HepG2 (cell line): Measurements from ENCODE around the gene GPRC5B. TPM values are rescaled to one million over a fixed set of nuclear protein-coding genes. Genes with fewer than 3 reads are reported as not detected.

Experiments
- ATF7 ChIP-seq, 2 experiments: fragments of 450-650 bp in 1 of 2; sonication (generic) in 1 of 2; formaldehyde crosslinking in 1 of 2; IDR thresholded peaks; 2 replicates each; pipeline versions ENCODE4 v1.4.0 to v1.6.1; 2016 to 2020; ENCODE audit warnings: antibody characterized with exemption in 1 of 2, mild to moderate bottlenecking in 1 of 2, missing genetic modification reagents in 1 of 2
- FOXC1 ChIP-seq: sonication (generic); formaldehyde crosslinking; IDR thresholded peaks from 2 replicates; pipeline ENCODE4 v1.8.0; 2022; ENCODE audit warnings: mild to moderate bottlenecking, missing genetic modification reagents, borderline replicate concordance
- GZF1 ChIP-seq: sonication (generic); formaldehyde crosslinking; IDR thresholded peaks from 2 replicates; pipeline ENCODE4 v1.5.1; 2020; ENCODE audit warnings: mild to moderate bottlenecking, missing genetic modification reagents
- HIVEP1 ChIP-seq: sonication (generic); formaldehyde crosslinking; IDR thresholded peaks from 2 replicates; pipeline ENCODE4 v1.4.0; 2020; ENCODE audit warnings: mild to moderate bottlenecking, missing genetic modification reagents
- JUNB ChIP-seq: sonication (generic); formaldehyde crosslinking; IDR thresholded peaks from 2 replicates; pipeline ENCODE4 v1.8.0; 2022; ENCODE audit warnings: missing genetic modification reagents, mild to moderate bottlenecking, borderline replicate concordance
- KLF16 ChIP-seq, 2 experiments: sonication (generic) in 1 of 2; formaldehyde crosslinking in 1 of 2; IDR thresholded peaks; 2 replicates each; pipeline versions ENCODE4 v1.6.1 to v1.8.0; 2016 to 2023; ENCODE audit warnings: missing genetic modification reagents in 2 of 2, missing compliant biosample characterization in 1 of 2
- NKX3-1 ChIP-seq: sonication (generic); formaldehyde crosslinking; IDR thresholded peaks from 2 replicates; pipeline ENCODE4 v1.5.0; 2020; ENCODE audit warnings: missing genetic modification reagents
- PAX8 ChIP-seq: sonication (generic); formaldehyde crosslinking; IDR thresholded peaks from 2 replicates; pipeline ENCODE4 v1.8.0; 2022; ENCODE audit warnings: mild to moderate bottlenecking, missing genetic modification reagents, borderline replicate concordance
- PCBP1 ChIP-seq: fragments of 200-400 bp; formaldehyde crosslinking; IDR thresholded peaks from 2 replicates; pipeline ENCODE4 v1.6.1; 2017; ENCODE audit warnings: mild to moderate bottlenecking, low read depth, low read length, borderline replicate concordance
- SP140L ChIP-seq: sonication (generic); formaldehyde crosslinking; IDR thresholded peaks from 2 replicates; pipeline ENCODE4 v1.4.0; 2020; ENCODE audit warnings: missing genetic modification reagents, borderline replicate concordance
- TEAD3 ChIP-seq: optimal IDR thresholded peaks from 2 replicates; pipeline ENCODE3; 2016; ENCODE audit warnings: borderline replicate concordance
- U2AF2 ChIP-seq: fragments of 200-400 bp; formaldehyde crosslinking; IDR thresholded peaks from 2 replicates; pipeline ENCODE4 v1.6.1; 2017; ENCODE audit warnings: low read depth, mild to moderate bottlenecking, low read length
- ZFP36 ChIP-seq: fragments of 150-350 bp; IDR thresholded peaks from 2 replicates; pipeline ENCODE4 v1.6.1; 2018; ENCODE audit warnings: borderline replicate concordance, low read length, low read depth; ENCODE audit not compliant: partially characterized antibody
- ZFP82 ChIP-seq: sonication (generic); formaldehyde crosslinking; IDR thresholded peaks from 2 replicates; pipeline ENCODE4 v1.5.1; 2020; ENCODE audit warnings: mild to moderate bottlenecking, missing genetic modification reagents, borderline replicate concordance
- ZNF230 ChIP-seq: sonication (generic); formaldehyde crosslinking; IDR thresholded peaks from 2 replicates; pipeline ENCODE4 v1.4.0; 2020; ENCODE audit warnings: mild to moderate bottlenecking, missing genetic modification reagents
- ZNF383 ChIP-seq: sonication (generic); formaldehyde crosslinking; IDR thresholded peaks from 2 replicates; pipeline ENCODE4 v1.4.0; 2020; ENCODE audit warnings: missing genetic modification reagents, mild to moderate bottlenecking, borderline replicate concordance
- ZNF451 ChIP-seq: sonication (generic); formaldehyde crosslinking; IDR thresholded peaks from 2 replicates; pipeline ENCODE4 v1.5.0; 2020; ENCODE audit warnings: mild to moderate bottlenecking, missing genetic modification reagents
- ZNF550 ChIP-seq: sonication (generic); formaldehyde crosslinking; IDR thresholded peaks from 2 replicates; pipeline ENCODE4 v1.4.0; 2020; ENCODE audit warnings: mild to moderate bottlenecking, missing genetic modification reagents, borderline replicate concordance
- ZNF552 ChIP-seq: sonication (generic); formaldehyde crosslinking; IDR thresholded peaks from 2 replicates; pipeline ENCODE4 v1.9.0; 2022; ENCODE audit warnings: missing genetic modification reagents, mild to moderate bottlenecking, borderline replicate concordance
- ZNF557 ChIP-seq: sonication (generic); formaldehyde crosslinking; IDR thresholded peaks from 2 replicates; pipeline ENCODE4 v1.4.0; 2020; ENCODE audit warnings: missing genetic modification reagents
- ZNF83 ChIP-seq: sonication (generic); formaldehyde crosslinking; IDR thresholded peaks from 2 replicates; pipeline ENCODE4 v1.4.0; 2020; ENCODE audit warnings: missing genetic modification reagents, mild to moderate bottlenecking, borderline replicate concordance
- polyA plus RNA-seq, 8 experiments: library from polyadenylated mRNA; depleted of rRNA in 3 of 8; stranded (reverse) in 7 of 8; unstranded in 1 of 8; fragments of >200 nt; fragmentation: Illumina TruSeq in 4 of 8; extraction: Trizol in 4 of 8; gene quantifications; 2 replicates each; pipeline versions ENCODE4 v1.2.1 to v1.2.3, GENCODE V29; 2011 to 2016; ENCODE audit warnings: low read depth in 4 of 8, missing spikeins in 1 of 8, mixed read lengths in 1 of 8; ENCODE audit not compliant: insufficient read depth in 1 of 8
- total RNA-seq, 5 experiments: library from RNA; depleted of rRNA; stranded (reverse); fragments of >200 nt; fragmentation: Illumina TruSeq; extraction: Trizol; gene quantifications; 2 replicates each; pipeline ENCODE4 v1.2.3, GENCODE V29; 2016; ENCODE audit warnings: low read depth in 1 of 5
- TF ChIP-seq, protein P1 (sequence below), 2 experiments: sonication (generic) in 1 of 2; formaldehyde crosslinking in 1 of 2; IDR thresholded peaks; 2 replicates each; pipeline versions ENCODE4 v1.6.1 to v1.9.0; 2014 to 2022; ENCODE audit warnings: antibody characterized with exemption in 1 of 2, borderline replicate concordance in 1 of 2, inconsistent platforms in 1 of 2, low read depth in 1 of 2, missing genetic modification reagents in 1 of 2
- TF ChIP-seq, protein P2 (sequence below): sonication (generic); formaldehyde crosslinking; IDR thresholded peaks from 2 replicates; pipeline ENCODE4 v1.5.1; 2020; ENCODE audit warnings: missing genetic modification reagents, mild to moderate bottlenecking, borderline replicate concordance

The GPRC5B gene
- total and polyA plus RNA-seq, 2 of the 13 experiments (the other 11 are each of a cell fraction or from before 2014, with no cell fraction given), result 0.46 to 0.53 TPM

DNA sequence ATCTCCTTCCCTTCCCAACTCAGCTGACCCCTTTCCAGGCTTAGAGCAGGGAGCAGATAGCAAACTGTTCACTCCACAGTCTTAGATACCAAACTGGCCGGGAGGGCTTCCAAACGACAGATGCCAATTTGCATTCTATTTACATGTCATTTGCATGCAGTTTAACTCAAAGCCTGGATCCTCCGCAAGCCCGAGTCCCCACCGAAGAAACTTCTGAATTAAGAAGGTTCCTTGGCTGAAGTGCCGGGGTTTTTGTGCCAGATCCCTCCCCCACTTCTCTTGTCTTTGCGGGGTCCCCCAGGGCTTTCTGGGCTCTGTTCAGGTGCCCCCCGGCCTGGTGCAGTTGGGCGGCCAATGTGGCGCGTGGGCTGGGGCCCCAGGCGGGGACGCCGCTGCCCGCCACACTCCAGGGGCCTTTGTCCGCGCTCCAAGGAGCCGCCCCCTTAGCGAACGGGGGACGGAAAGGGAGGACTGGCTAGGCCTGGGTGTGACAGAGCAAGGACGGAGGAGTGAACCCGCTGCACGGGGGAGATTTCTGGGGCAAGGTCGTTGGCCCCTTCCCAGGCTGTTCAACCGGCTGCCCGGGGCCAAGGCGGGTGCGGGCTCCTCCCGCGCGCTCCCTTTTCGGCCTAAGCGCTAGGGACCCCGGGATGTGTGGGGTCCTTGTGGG is 1.2 kb downstream of the GPRC5B start (continued):
- TF ChIP-seq, protein P1, sequence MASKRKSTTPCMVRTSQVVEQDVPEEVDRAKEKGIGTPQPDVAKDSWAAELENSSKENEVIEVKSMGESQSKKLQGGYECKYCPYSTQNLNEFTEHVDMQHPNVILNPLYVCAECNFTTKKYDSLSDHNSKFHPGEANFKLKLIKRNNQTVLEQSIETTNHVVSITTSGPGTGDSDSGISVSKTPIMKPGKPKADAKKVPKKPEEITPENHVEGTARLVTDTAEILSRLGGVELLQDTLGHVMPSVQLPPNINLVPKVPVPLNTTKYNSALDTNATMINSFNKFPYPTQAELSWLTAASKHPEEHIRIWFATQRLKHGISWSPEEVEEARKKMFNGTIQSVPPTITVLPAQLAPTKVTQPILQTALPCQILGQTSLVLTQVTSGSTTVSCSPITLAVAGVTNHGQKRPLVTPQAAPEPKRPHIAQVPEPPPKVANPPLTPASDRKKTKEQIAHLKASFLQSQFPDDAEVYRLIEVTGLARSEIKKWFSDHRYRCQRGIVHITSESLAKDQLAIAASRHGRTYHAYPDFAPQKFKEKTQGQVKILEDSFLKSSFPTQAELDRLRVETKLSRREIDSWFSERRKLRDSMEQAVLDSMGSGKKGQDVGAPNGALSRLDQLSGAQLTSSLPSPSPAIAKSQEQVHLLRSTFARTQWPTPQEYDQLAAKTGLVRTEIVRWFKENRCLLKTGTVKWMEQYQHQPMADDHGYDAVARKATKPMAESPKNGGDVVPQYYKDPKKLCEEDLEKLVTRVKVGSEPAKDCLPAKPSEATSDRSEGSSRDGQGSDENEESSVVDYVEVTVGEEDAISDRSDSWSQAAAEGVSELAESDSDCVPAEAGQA (IDR thresholded peaks at IDR 0.05; ENCODE audit: low read depth), result no peak
- TF ChIP-seq, protein P1 (CRISPR knock-in tag; IDR thresholded peaks at IDR 0.05; ENCODE audit: borderline replicate concordance), result no peak
- TF ChIP-seq ZFP82 (CRISPR knock-in tag) (no peak), SP140L (no peak), ZNF550 (CRISPR knock-in tag) (no peak), JUNB (no peak), NKX3-1 (CRISPR knock-in tag) (no peak), ZNF451 (CRISPR knock-in tag) (no peak), HIVEP1 (0 out of 2 replicates have a peak, but pooled peaks have one; percentile 15), PAX8 (CRISPR knock-in tag) (no peak), FOXC1 (CRISPR knock-in tag) (no peak; the same call in 1 of the 2 replicates), TEAD3 (CRISPR knock-in tag) (no peak), ZNF230 (CRISPR knock-in tag) (no peak), PCBP1 (no peak), ZNF383 (CRISPR knock-in tag) (no peak), ZNF83 (CRISPR knock-in tag) (no peak), GZF1 (CRISPR knock-in tag) (no peak), ZNF552 (CRISPR knock-in tag) (no peak), U2AF2 (no peak), ZFP36 (no peak), ATF7 (IDR thresholded peaks at IDR 0.05) (no peak), ATF7 (CRISPR knock-in tag; IDR thresholded peaks at IDR 0.05) (no peak), ZNF557 (CRISPR knock-in tag) (no peak), KLF16 (CRISPR knock-in tag; IDR thresholded peaks at IDR 0.05) (no peak)
- TF ChIP-seq, protein P2, sequence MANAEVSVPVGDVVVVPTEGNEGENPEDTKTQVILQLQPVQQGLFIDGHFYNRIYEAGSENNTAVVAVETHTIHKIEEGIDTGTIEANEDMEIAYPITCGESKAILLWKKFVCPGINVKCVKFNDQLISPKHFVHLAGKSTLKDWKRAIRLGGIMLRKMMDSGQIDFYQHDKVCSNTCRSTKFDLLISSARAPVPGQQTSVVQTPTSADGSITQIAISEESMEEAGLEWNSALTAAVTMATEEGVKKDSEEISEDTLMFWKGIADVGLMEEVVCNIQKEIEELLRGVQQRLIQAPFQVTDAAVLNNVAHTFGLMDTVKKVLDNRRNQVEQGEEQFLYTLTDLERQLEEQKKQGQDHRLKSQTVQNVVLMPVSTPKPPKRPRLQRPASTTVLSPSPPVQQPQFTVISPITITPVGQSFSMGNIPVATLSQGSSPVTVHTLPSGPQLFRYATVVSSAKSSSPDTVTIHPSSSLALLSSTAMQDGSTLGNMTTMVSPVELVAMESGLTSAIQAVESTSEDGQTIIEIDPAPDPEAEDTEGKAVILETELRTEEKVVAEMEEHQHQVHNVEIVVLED (CRISPR knock-in tag), result no peak
